Heart right ventricle (tissue), 16 donors: ENCODE data around the gene CTAG2. TPM values are rescaled to one million over a fixed set of nuclear protein-coding genes. Genes with fewer than 3 reads are reported as not detected.

Source experiments
- ATAC-seq, 8 donors: fragments of 200-7000 bp; cut with Tn5 transposase; one replicate each; pipeline ENCODE4 v1.9.1; 2020; ENCODE audit warnings: mild to moderate bottlenecking in 8 of 8, moderate library complexity in 8 of 8, moderate number of reproducible peaks in 1 of 8
- DNase-seq, 2 donors: peaks; one replicate each; pipeline ENCODE4 v3.0.0-alpha.2; 2020
- H3K27ac ChIP-seq, 10 donors: fragments of 200-600 bp; sonication (generic) in 2 of 10; one replicate each; pipeline versions ENCODE4 v1.5.0 to v1.8.0; 2020 to 2022; ENCODE audit warnings: mild to moderate bottlenecking in 3 of 10
- H3K27me3 ChIP-seq, 7 donors: fragments of 200-600 bp; one replicate each; pipeline ENCODE4 v1.8.0; 2021 to 2022; ENCODE audit warnings: mild to moderate bottlenecking in 2 of 7
- H3K36me3 ChIP-seq, 9 donors: fragments of 200-600 bp; sonication (generic) in 1 of 9; one replicate each; pipeline versions ENCODE4 v1.5.0 to v1.8.0; 2020 to 2022; ENCODE audit warnings: mild to moderate bottlenecking in 2 of 9
- H3K4me1 ChIP-seq, 9 donors: fragments of 200-600 bp; sonication (generic) in 1 of 9; one replicate each; pipeline versions ENCODE4 v1.5.0 to v1.8.0; 2020 to 2022; ENCODE audit warnings: mild to moderate bottlenecking in 4 of 9
- H3K4me3 ChIP-seq, 10 donors: fragments of 200-600 bp; sonication (generic) in 2 of 10; one replicate each; pipeline versions ENCODE4 v1.5.0 to v1.8.0; 2020 to 2022; ENCODE audit warnings: mild to moderate bottlenecking in 7 of 10, moderate library complexity in 2 of 10
- H3K9me3 ChIP-seq, 11 donors: fragments of 200-600 bp in 10 of 11; sonication (generic) in 2 of 11; one replicate each; pipeline versions ENCODE4 v1.5.0 to v1.8.0; 2013 to 2022; ENCODE audit warnings: mild to moderate bottlenecking in 2 of 11, control low read depth in 1 of 11, moderate library complexity in 1 of 11
- CTCF ChIP-seq, 9 donors: fragments of 200-600 bp; sonication (generic) in 2 of 9; IDR thresholded peaks; one replicate each; pipeline versions ENCODE4 v1.5.0 to v1.8.0; 2021 to 2022; ENCODE audit warnings: antibody characterized with exemption in 9 of 9, mild to moderate bottlenecking in 5 of 9, moderate library complexity in 1 of 9
- WGBS, 2 donors: extraction: QIAGEN DNeasy Blood & Tissue Kit; methylation state at CpG; one replicate each; pipeline ENCODE4 v1.1.7; 2013; ENCODE audit warnings: inconsistent platforms in 1 of 2; 5-methylcytosine and 5-hydroxymethylcytosine counted together
- intact Hi-C, 10 donors: fragments of 100-400 bp; cut with DNase I; formaldehyde crosslinking; loops; one replicate each; pipeline versions ENCODE4 v1.11.1 to v1.14.2; 2022
- polyA plus RNA-seq, 2 donors: library from polyadenylated mRNA; stranded (reverse); fragments of 200-250 nt; gene quantifications; one replicate each; pipeline ENCODE4 v1.2.3, GENCODE V29; 2013
- total RNA-seq, 10 donors: library from RNA; stranded (reverse); fragmentation: NEBNext Ultra II Directional in 3 of 10; extraction: Animal tissue kit (Norgen Biotek cat#: 25700) in 3 of 10; gene quantifications; one replicate each; pipeline versions ENCODE4 v1.2.1 to v1.2.4, GENCODE V29; 2021 to 2023
- donor health status: Arrhythmogenic right ventricular cardiomyopathy.
- donor health status: ischemic (EF 13 %, LVEDD 7.1; RV severe dilation, severe dysfunction).
- donor health status: healthy with polysubstance abuse.
- donor health status: DM: no; HTN: yes; CAD: no.
- donor health status: DM: no; HTN: no; CAD: no.
- donor health status: ischemic (EF 25% LVEDD 6.9; RV normal size, moderate dysfunction).
- donor health status: ischemic (EF 25% LVEDD 5.7; RV mildly dilated, moderate dysfunction).
- donor health status: healthy.
- donor health status: DM: yes; HTN: yes; CAD: no.
- donor health status: Ischemic cardiomyopathy.
- donor health status: ischemic (EF 35%, LVEDD 5.7; RV mildly dilated, moderate dysfunction).
- donor health status: nonischemic (EF 11% LVEDD 7.7; RV severe dilation, severe dysfunction).
- donor health status: DM: yes; HTN: yes; CAD: no.
- donor health status: PGD.
- donor health status: ischemic (EF 29% LVEDD 5.4; RV normal size, mild dysfunction).
- donor health status: nonischemic (EF 23%, LVEDD 6.1; RV moderate dilation, normal function).

CTAG2 gene
- total and polyA plus RNA-seq, 12 donors: not detected

GRCh38 chrX:154660541-154660940 lies 7.2 kb upstream of the CTAG2 start:
- Histone ChIP-seq H3K4me1 (no peaks in the 10 kb centered on the region), H3K27me3 (no peaks in the 10 kb centered on the region), H3K4me3 (no peak overlapping the region), H3K27ac (no peak overlapping the region), H3K36me3 (no peaks in the 10 kb centered on the region), H3K9me3 (peaks cover 0 to 13% (median 0%) of the 10 kb centered on the region in 11 donors)
- TF ChIP-seq CTCF (IDR thresholded peaks at IDR 0.05): no peak
- WGBS, 2 donors: 84 to 88% methylated on average over 6 of the region's 6 CpGs
- intact Hi-C loops: no loop called here
- DNase-seq: no peak
- no peak for ATAC-seq

- Histone ChIP-seq H3K4me3 (no peak overlapping the region), H3K27ac (no peak overlapping the region), H3K9me3 (peaks cover 0 to 6% (median 0%) of the 10 kb centered on the region in 11 donors), H3K27me3 (no peaks in the 10 kb centered on the region), H3K4me1 (no peaks in the 10 kb centered on the region), H3K36me3 (no peaks in the 10 kb centered on the region)
- intact Hi-C loops: no loop called here
- WGBS, 2 donors: 95 to 96% methylated on average over 11 of the region's 11 CpGs
- TF ChIP-seq CTCF (IDR thresholded peaks at IDR 0.05): no peak
- no peak for DNase-seq
- no peak for ATAC-seq
These were observed 5.6 kb upstream of the CTAG2 start for GRCh38 chrX:154658957-154659356.

- Histone ChIP-seq H3K9me3 (peaks cover 0 to 6% (median 0%) of the 10 kb centered on the region in 11 donors), H3K4me3 (no peak overlapping the region), H3K36me3 (no peaks in the 10 kb centered on the region), H3K27ac (no peak overlapping the region), H3K27me3 (no peaks in the 10 kb centered on the region), H3K4me1 (no peaks in the 10 kb centered on the region)
- no peak for DNase-seq
- ATAC-seq: no peak
- TF ChIP-seq CTCF (IDR thresholded peaks at IDR 0.05): no peak
- intact Hi-C loops: no loop called here
- 95 to 96% methylated on average over 12 of the region's 12 CpGs for WGBS, 2 donors
These were observed 4.8 kb upstream of the CTAG2 start for GRCh38 chrX:154658187-154658586.

GRCh38 chrX:154657226-154657805 lies 3.9 kb upstream of the CTAG2 start:
- H3K4me3 ChIP-seq: no peak overlapping the region
- TF ChIP-seq CTCF (IDR thresholded peaks at IDR 0.05): no peak
- no peaks in the 10 kb centered on the region for H3K36me3 ChIP-seq
- H3K9me3 ChIP-seq: peaks cover 0 to 6% (median 0%) of the 10 kb centered on the region in 11 donors
- intact Hi-C loops: no loop called here
- no peak overlapping the region for H3K27ac ChIP-seq
- DNase-seq (no peak), ATAC-seq (no peak)
- no peaks in the 10 kb centered on the region for H3K27me3 ChIP-seq
- no peaks in the 10 kb centered on the region for H3K4me1 ChIP-seq
- 92 to 94% methylated on average over 15 of the region's 15 CpGs for WGBS, 2 donors
